Activated naive CD4-positive, alpha-beta T cell treated with anti-CD3 and anti-CD28 coated beads, Interleukin-2, amount 10 ng/mL, durations not matched to agents 5 hours and 36 hours (primary cell): Measurements from ENCODE around the gene HSPA8. TPM values are rescaled to one million over a fixed set of nuclear protein-coding genes. Genes with fewer than 3 reads are reported as not detected.

Experiments
- total RNA-seq, 2 experiments: library from RNA; stranded (reverse); gene quantifications; one replicate each; pipeline ENCODE4 v1.2.3, GENCODE V29; 2021

HSPA8 gene
- 1,000 to 10,000 TPM; 1,804 to 1,863 TPM for total RNA-seq

DNA sequence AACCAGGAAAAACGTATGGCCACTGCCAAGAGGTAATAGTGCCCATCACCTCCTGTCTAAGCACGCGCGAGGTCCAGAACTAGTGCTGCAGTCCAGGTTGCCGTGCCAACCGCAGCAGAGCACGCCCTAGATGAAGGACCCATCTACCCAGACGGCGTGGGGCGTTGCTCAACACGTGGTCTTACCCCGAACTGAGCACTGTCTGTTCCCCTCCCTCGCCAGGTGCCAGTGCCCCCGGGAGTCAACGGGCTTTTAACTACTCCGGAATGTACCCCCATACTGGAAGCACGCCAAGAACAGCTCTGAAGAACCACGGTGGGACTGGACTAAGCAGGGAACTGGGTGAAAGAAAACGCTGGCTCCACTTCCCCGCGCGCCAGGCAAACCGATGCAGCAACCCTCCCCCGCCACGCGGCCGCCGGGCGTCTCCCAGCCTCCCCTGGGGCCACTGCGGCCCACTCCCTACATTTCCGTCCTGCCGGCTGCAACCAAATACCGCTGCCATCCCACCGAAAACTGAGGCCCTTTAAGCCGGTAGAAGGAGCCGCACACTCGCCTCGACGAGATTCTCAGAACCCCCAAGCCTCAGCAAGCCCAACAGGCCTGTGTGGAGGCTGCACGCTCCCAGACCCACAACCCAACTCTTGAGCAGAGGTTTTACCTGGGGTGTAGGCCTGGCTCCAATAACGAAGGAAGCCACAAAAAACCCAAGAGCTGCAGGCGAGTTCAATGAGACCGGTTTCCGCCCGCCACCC, at the start of gene HSPA8:
Gene HSPA8 (minus strand): TSS at position 734 of the 755 bp plus-strand sequence. CDS start 812 bp downstream, outside the sequence.

Other genes starting within 250 kb of the HSPA8 start
- gene CRTAM, start 223.6 kb downstream of the HSPA8 start, total RNA-seq, result not detected
- gene JHY, start 179.4 kb downstream of the HSPA8 start, total RNA-seq, result 1 to 10 TPM in 1 of 2 experiments, under 1 TPM in 1; 0.87 to 1.5 TPM
- not detected for gene BSX, start 80.3 kb downstream of the HSPA8 start, total RNA-seq
- gene CLMP, start 133.1 kb upstream of the HSPA8 start, total RNA-seq, result under 1 TPM; 0.26 to 0.66 TPM